IMR-90 (cell line): ENCODE data around the gene ACACB. TPM values are rescaled to one million over a fixed set of nuclear protein-coding genes. Genes with fewer than 3 reads are reported as not detected.

Experiments
- ATAC-seq: fragments of 200-7000 bp; cut with Tn5 transposase; 2 replicates; pipeline ENCODE4 v1.9.1; 2020; ENCODE audit warnings: low read depth, mild to moderate bottlenecking, moderate library complexity
- BruUV-seq: library from RNA; stranded (reverse); fragments of 400-500 nt; replicated peaks from 2 replicates; lab custom pipeline; 2021; lab: Mats Ljungman, UMichigan
- CTCF ChIA-PET: fragments of 300-600 bp; formaldehyde crosslinking; extraction: SDS; loops from one replicate; lab custom pipeline; 2021; ENCODE audit warnings: antibody characterized with exemption; lab: Yijun Ruan, JAX
- POLR2A ChIA-PET: fragments of 300-600 bp; sonication (Branson Sonifier 250); formaldehyde crosslinking; loops from one replicate; lab custom pipeline; 2022; ENCODE audit warnings: antibody characterized with exemption; ENCODE audit not compliant: unreplicated experiment; lab: Charles Lee
- DNase-seq: peaks from one replicate; pipeline ENCODE4 v3.0.0; 2013
- H2AFZ ChIP-seq: replicated peaks from 2 replicates; pipeline ENCODE3; 2013; ENCODE audit warnings: low read length, mild to moderate bottlenecking; ENCODE audit not compliant: poor library complexity
- H2AK5ac ChIP-seq: 2 replicates; pipeline ENCODE4 v1.6.1; 2013; ENCODE audit warnings: low read depth, low read length, inconsistent platforms
- H2AK9ac ChIP-seq: replicated peaks from 2 replicates; pipeline ENCODE3; 2013; ENCODE audit warnings: mild to moderate bottlenecking, low read depth, low read length, moderate library complexity; ENCODE audit not compliant: poor library complexity
- H2BK120ac ChIP-seq: 2 replicates; pipeline ENCODE4 v1.6.1; 2013; ENCODE audit warnings: low read depth, low read length, inconsistent platforms
- H2BK15ac ChIP-seq: 3 replicates; pipeline ENCODE4 v1.6.1; 2013; ENCODE audit warnings: low read depth, low read length, inconsistent platforms
- H2BK20ac ChIP-seq: 2 replicates; pipeline ENCODE4 v1.6.1; 2013; ENCODE audit warnings: low read depth, mild to moderate bottlenecking, inconsistent platforms, low read length, moderate library complexity
- H2BK5ac ChIP-seq: 2 replicates; pipeline ENCODE4 v1.6.1; 2013; ENCODE audit warnings: mild to moderate bottlenecking, low read depth, low read length, inconsistent platforms; ENCODE audit not compliant: poor library complexity, severe bottlenecking
- H3K14ac ChIP-seq: replicated peaks from 2 replicates; pipeline ENCODE4 v1.6.1; 2013; ENCODE audit warnings: low read depth, low read length, inconsistent platforms
- H3K18ac ChIP-seq: 2 replicates; pipeline ENCODE4 v1.6.1; 2013; ENCODE audit warnings: low read depth, low read length, control low read depth
- H3K23ac ChIP-seq: 2 replicates; pipeline ENCODE4 v1.6.1; 2013; ENCODE audit warnings: low read depth, low read length, inconsistent platforms
- H3K27ac ChIP-seq: 2 replicates; pipeline ENCODE4 v1.5.1; 2013; ENCODE audit warnings: mild to moderate bottlenecking, control low read depth, low read length; ENCODE audit not compliant: insufficient read depth
- H3K27me3 ChIP-seq: 2 replicates; pipeline ENCODE4 v1.6.1; 2013; ENCODE audit warnings: low read length; ENCODE audit not compliant: control insufficient read depth, insufficient read depth
- H3K36me3 ChIP-seq: 2 replicates; pipeline ENCODE4 v1.6.1; 2013; ENCODE audit warnings: low read length, mixed read lengths; ENCODE audit not compliant: control insufficient read depth, insufficient read depth
- H3K4ac ChIP-seq: 2 replicates; pipeline ENCODE4 v1.6.1; 2013; ENCODE audit warnings: low read depth, low read length, inconsistent platforms
- H3K4me1 ChIP-seq: 2 replicates; pipeline ENCODE4 v1.6.1; 2013; ENCODE audit warnings: low read length, mixed read lengths; ENCODE audit not compliant: control insufficient read depth, insufficient read depth
- H3K4me2 ChIP-seq: 2 replicates; pipeline ENCODE4 v1.6.1; 2013; ENCODE audit warnings: low read depth, mild to moderate bottlenecking, control low read depth, low read length, moderate library complexity
- H3K4me3 ChIP-seq: 2 replicates; pipeline ENCODE4 v1.5.1; 2013; ENCODE audit warnings: low read depth, mild to moderate bottlenecking, control low read depth, low read length, moderate library complexity; ENCODE audit not compliant: insufficient read depth
- H3K56ac ChIP-seq: 2 replicates; pipeline ENCODE4 v1.6.1; 2013; ENCODE audit warnings: low read length, inconsistent platforms; ENCODE audit not compliant: insufficient read depth; ENCODE audit errors: extremely low read depth
- H3K79me1 ChIP-seq, 2 experiments: 2 replicates each; pipeline ENCODE4 v1.6.1; 2013; ENCODE audit warnings: low read length in 2 of 2, inconsistent platforms in 1 of 2, low read depth in 1 of 2
- H3K9ac ChIP-seq: 2 replicates; pipeline ENCODE4 v1.6.1; 2013; ENCODE audit warnings: low read depth, low read length, control low read depth
- H3K9me1 ChIP-seq: 2 replicates; pipeline ENCODE4 v1.6.1; 2013; ENCODE audit warnings: low read length, inconsistent platforms; ENCODE audit not compliant: insufficient read depth
- H3K9me3 ChIP-seq: 2 replicates; pipeline ENCODE4 v1.6.1; 2013; ENCODE audit warnings: low read length; ENCODE audit not compliant: control insufficient read depth, insufficient read depth
- H4K20me1 ChIP-seq: 2 replicates; pipeline ENCODE4 v1.6.1; 2013; ENCODE audit warnings: low read length, inconsistent platforms; ENCODE audit not compliant: insufficient read depth
- H4K5ac ChIP-seq: 2 replicates; pipeline ENCODE4 v1.6.1; 2013; ENCODE audit warnings: mild to moderate bottlenecking, low read depth, low read length, control low read depth
- H4K8ac ChIP-seq, 2 experiments: 2 replicates each; pipeline ENCODE4 v1.6.1; 2013; ENCODE audit warnings: low read depth in 2 of 2, low read length in 2 of 2, control low read depth in 1 of 2, inconsistent platforms in 1 of 2
- H4K91ac ChIP-seq: 2 replicates; pipeline ENCODE4 v1.6.1; 2013; ENCODE audit warnings: low read depth, low read length, inconsistent platforms; ENCODE audit not compliant: insufficient read depth
- CEBPB ChIP-seq: IDR thresholded peaks from 2 replicates; pipeline ENCODE4 v1.6.1; 2012; ENCODE audit warnings: low read depth, low read length, improper control_type of control experiment
- CHD1 ChIP-seq: IDR thresholded peaks from 2 replicates; pipeline ENCODE4 v1.6.1; 2012; ENCODE audit warnings: low read depth, low read length, improper control_type of control experiment
- FOS ChIP-seq: fragments of 150-350 bp; IDR thresholded peaks from 2 replicates; pipeline ENCODE4 v1.6.1; 2016; ENCODE audit warnings: low read depth, low read length
- MAZ ChIP-seq: IDR thresholded peaks from 2 replicates; pipeline ENCODE4 v1.6.1; 2012; ENCODE audit warnings: low read depth, mild to moderate bottlenecking, low read length, improper control_type of control experiment, moderate library complexity, borderline replicate concordance
- POLR2A ChIP-seq: IDR thresholded peaks from 2 replicates; pipeline ENCODE4 v1.6.1; 2012; ENCODE audit warnings: mild to moderate bottlenecking, low read depth, low read length
- RAD21 ChIP-seq: IDR thresholded peaks from 2 replicates; pipeline ENCODE4 v1.6.1; 2012; ENCODE audit warnings: low read length, improper control_type of control experiment
- WGBS, 2 experiments: methylation state at CpG; one replicate each; pipeline versions ENCODE4 v1.1.5 to v1.1.7; 2013; ENCODE audit warnings: missing lambda C conversion rate in 2 of 2; ENCODE audit not compliant: insufficient read length in 1 of 2; ENCODE audit errors: extremely low coverage in 2 of 2; 5-methylcytosine and 5-hydroxymethylcytosine counted together
- dilution Hi-C: fragments of 300-500 bp; cut with HindIII; formaldehyde crosslinking; loops from one replicate; pipeline ENCODE4 v1.14.3; 2018; ENCODE audit warnings: low sequenced_read_pairs; ENCODE audit not compliant: unreplicated experiment
- in situ Hi-C: fragments of 300-500 bp; cut with MboI; formaldehyde crosslinking; loops from 3 replicates; pipeline ENCODE4 v1.14.3; 2019; ENCODE audit warnings: low sequenced_read_pairs, inconsistent platforms, mixed read lengths
- intact Hi-C: fragments of 100-400 bp; cut with micrococcal nuclease; formaldehyde crosslinking; loops from 2 replicates; pipeline ENCODE4 v1.10.0; 2022
- polyA plus RNA-seq, 3 experiments: library from polyadenylated mRNA; depleted of rRNA; stranded (reverse); fragments of >200 nt; gene quantifications; 2 replicates each; pipeline ENCODE4 v1.2.3, GENCODE V29; 2012; ENCODE audit warnings: low replicate concordance in 1 of 3
- total RNA-seq: library from RNA; depleted of rRNA; stranded (reverse); fragments of >200 nt; gene quantifications from 2 replicates; pipeline ENCODE4 v1.2.3, GENCODE V29; 2012
- TF ChIP-seq, protein P1 (sequence below): fragments of 150-350 bp; IDR thresholded peaks from 2 replicates; pipeline ENCODE4 v1.6.1; 2017; ENCODE audit warnings: mild to moderate bottlenecking, antibody characterized with exemption, low read length, low read depth

Gene ACACB
- total and polyA plus RNA-seq, 2 of the 4 experiments (the other 2 are of a cell fraction) = 2.0 to 2.1 TPM

DNA sequence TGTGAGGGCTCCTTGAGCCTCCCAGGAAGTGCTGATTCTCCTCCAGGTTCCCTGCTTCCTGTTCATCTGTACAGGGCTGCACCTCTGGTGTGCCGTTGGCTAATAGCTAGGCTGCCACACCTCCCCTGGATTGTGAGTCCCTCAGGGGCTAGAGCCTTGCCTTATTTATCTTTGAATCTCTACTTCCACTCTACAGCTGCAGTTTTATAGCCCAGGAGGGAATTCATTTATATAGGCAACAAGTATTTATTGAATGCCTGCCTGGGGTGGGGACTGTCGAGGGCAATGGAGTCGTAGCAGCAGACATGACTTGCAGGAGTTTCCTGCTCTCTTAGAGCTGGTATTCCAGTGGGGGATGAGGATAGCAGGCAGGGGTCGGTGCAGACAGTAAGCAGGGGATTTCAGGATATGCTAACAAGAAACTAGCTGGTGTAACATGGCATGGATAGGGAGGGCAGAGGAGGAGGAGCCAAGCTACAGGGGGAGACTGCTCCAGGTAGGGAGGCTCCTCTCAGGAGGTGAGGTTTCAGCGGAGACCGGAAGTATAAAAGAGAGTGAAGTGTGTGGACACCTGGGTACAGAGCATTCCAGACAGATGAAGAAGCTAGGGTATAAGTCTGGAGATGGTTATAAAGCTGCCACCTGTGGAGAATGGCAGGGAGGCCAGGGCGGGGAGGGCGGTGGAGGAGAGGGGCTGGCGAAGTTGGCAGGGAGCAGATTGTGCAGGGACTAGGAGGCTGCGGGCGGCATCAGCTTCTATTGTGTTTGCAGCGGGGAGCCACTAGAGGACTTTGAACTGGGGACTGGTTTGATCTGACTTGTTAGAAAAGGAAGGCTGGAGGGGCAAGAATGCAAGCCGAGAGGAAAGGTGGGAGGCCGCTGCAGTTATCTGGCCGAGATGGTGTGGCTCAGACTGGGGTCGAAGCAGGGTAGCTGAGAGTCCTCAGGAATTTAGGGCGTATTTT is 46.8 kb upstream of the ACACB start:
- H4K5ac ChIP-seq = no peak overlapping the region
- no peak overlapping the region for H3K14ac ChIP-seq
- no peak overlapping the region for H2BK120ac ChIP-seq
- no peaks in the 10 kb centered on the region for H3K9me3 ChIP-seq
- H3K18ac ChIP-seq = no peak overlapping the region
- in situ Hi-C loops (no loop called here), dilution Hi-C loops (no loop called here), intact Hi-C loops (no loop called here)
- H3K4me3 ChIP-seq = no peak overlapping the region
- H2BK20ac ChIP-seq = no peak overlapping the region
- H3K4ac ChIP-seq = no peak overlapping the region
- WGBS, 2 experiments = 75% methylated on average over 13 of the region's 17 CpGs; no CpG with 5 or more reads in 1 of the 2 experiments
- H3K79me1 ChIP-seq = no peaks in the 10 kb centered on the region
- DNase-seq (no peak), ATAC-seq (no peak)
- H4K91ac ChIP-seq = no peak overlapping the region
- H3K23ac ChIP-seq = no peak overlapping the region
- H3K36me3 ChIP-seq = peaks cover 29% of the 10 kb centered on the region
- H3K4me1 ChIP-seq = no peaks in the 10 kb centered on the region
- no peak overlapping the region for H3K4me2 ChIP-seq
- no peaks in the 10 kb centered on the region for H3K9me1 ChIP-seq
- H3K27me3 ChIP-seq = no peaks in the 10 kb centered on the region
- no peak overlapping the region for H3K27ac ChIP-seq
- no peak overlapping the region for H2AK5ac ChIP-seq
- H4K8ac ChIP-seq = no peak overlapping the region
- ChIA-PET POLR2A (no interaction called here), CTCF (no interaction called here)
- BruUV-seq = no TSS peak
- H2AFZ ChIP-seq = no peak overlapping the region
- TF ChIP-seq CHD1 (no peak), RAD21 (no peak), MAZ (no peak), POLR2A (no peak), CEBPB (no peak), FOS (no peak)
- TF ChIP-seq, protein P1, sequence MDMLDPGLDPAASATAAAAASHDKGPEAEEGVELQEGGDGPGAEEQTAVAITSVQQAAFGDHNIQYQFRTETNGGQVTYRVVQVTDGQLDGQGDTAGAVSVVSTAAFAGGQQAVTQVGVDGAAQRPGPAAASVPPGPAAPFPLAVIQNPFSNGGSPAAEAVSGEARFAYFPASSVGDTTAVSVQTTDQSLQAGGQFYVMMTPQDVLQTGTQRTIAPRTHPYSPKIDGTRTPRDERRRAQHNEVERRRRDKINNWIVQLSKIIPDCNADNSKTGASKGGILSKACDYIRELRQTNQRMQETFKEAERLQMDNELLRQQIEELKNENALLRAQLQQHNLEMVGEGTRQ = no peak
- no peak overlapping the region for H3K9ac ChIP-seq
- no peak overlapping the region for H3K56ac ChIP-seq
- no peak overlapping the region for H2BK15ac ChIP-seq
- H4K20me1 ChIP-seq = no peaks in the 10 kb centered on the region
- H2AK9ac ChIP-seq = no peak overlapping the region
- no peak overlapping the region for H2BK5ac ChIP-seq
